Activated T-helper 1 cell treated with anti-CD3 and anti-CD28 coated beads, Interleukin-2, amount 50 U/mL, for 16 hours (primary cell): ENCODE data around the gene OPHN1.
"Not testable (repeated sequence)": the region's sequence is repeated elsewhere in the genome, so short reads cannot be mapped to it uniquely, and the experiment has no call there.

ENCODE experiments used
- DNase-seq, 2 donors: peaks; one replicate each; pipeline ENCODE4 v3.0.0-alpha.2; 2020; ENCODE audit warnings: low read depth in 1 of 2, low spot score in 1 of 2

Gene OPHN1

DNA sequence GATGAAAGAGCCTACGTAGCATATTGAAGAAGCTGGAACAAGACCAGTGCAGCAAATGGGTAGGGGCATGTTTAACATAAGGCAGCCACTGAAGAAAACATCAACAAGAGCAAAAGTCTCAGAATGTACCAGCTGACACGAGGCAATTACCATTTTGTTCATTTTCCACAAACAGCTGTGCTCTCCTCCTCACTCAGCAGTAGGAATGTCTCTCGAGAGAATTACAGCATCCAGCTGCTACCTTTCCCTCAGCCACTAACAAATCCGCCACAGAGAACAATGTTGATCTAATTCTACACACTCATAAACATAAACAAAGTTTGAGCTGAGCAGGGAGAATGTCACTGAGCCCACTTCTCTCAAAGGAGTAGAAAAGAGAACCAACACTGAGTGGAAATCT, 68.0 kb downstream of the OPHN1 start:
- DNase-seq, result no peak

DNA sequence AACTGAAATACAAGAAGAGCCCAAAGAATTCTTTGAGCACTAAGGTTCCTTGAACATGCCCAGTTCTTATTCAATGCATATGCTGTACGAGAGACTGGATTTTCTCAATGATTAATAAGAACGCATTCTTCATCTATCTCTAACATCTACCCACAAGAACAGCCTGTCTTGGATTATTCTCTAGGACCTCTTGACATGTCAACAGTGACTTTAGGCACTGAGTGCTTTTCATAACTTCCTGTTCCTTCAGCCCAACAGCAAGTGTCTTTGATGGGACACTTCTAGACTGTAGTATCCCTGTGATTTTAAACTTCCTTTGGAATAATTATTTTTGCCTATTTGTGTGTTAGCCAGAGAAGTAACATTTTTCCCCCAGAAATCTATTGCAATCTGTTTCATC, 69.3 kb downstream of the OPHN1 start:
- no peak for DNase-seq

GRCh38 chrX:68358679-68359078, 74.6 kb downstream of the OPHN1 start:
- no peak for DNase-seq

DNA sequence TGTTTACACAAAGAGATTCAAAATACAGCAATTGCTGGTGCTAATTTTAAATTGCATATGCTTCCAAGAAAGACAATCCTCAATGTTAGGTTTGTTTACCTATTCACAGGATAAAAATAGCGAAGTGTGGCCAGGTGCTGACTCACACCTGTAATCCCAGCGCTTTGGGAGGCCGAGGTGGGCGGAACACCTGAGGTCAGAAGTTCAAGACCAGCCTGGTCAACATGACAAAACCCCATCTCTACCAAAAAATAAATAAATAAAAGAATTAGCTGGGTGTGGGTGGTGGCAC, 77.7 kb downstream of the OPHN1 start:
- DNase-seq, result no peak

- no peak for DNase-seq
These were observed 78.2 kb downstream of the OPHN1 start for GRCh38 chrX:68354879-68355628.

DNA sequence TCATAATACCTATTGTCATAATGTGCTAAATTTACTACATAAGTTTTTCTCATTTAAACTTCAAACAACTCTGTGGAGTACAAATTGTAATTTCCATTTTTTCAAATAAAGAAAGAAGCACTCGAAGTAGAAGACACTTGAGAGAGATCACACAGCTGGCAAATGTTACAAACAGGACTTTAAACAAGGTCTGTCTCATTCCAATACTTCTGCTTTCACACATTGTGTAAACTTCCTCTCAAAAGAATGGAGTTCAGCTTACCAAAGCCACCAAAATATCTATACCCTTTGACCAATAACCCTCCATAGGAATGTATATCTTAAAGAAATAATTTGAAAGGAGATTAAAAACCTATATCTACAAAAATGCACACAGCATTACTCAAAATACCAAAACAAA, 88.3 kb downstream of the OPHN1 start:
- DNase-seq, result no peak

DNA sequence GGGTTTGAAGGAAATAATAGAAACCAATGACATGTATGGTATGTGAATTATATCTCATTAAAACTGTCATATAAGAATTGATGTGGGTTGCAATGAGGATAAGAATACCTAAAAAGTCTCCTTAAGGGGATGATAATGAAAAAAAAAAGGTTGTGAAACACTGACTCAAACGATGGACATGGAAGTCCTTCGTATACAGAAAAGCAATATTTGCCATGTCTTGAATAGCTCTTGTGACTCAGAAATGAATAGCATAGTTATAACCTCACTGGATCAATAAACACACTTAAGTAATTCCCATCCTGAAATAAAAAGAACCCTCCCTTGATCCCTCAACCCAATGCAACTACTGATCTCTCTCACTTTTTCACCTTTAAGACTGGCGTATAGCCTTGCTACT, 89.7 kb downstream of the OPHN1 start:
- no peak for DNase-seq

GRCh38 chrX:68332201-68332731, 101.0 kb downstream of the OPHN1 start:
- no peak for DNase-seq

DNA sequence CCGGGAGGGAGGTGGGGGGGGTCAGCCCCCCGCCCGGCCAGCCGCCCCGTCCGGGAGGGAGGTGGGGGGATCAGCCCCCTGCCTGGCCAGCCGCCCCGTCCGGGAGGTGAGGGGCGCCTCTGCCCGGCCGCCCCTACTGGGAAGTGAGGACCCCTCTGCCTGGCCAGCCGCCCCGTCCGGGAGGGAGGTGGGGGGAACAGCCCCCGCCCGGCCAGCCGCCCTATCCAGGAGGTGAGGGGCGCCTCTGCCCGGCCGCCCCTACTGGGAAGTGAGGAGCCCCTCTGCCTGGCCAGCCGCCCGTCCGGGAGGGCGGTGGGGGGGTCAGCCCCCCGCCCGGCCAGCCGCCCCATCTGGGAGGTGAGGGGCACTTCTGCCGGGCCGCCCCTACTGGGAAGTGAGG, 106.5 kb downstream of the OPHN1 start:
- not testable (repeated sequence) for DNase-seq

DNA sequence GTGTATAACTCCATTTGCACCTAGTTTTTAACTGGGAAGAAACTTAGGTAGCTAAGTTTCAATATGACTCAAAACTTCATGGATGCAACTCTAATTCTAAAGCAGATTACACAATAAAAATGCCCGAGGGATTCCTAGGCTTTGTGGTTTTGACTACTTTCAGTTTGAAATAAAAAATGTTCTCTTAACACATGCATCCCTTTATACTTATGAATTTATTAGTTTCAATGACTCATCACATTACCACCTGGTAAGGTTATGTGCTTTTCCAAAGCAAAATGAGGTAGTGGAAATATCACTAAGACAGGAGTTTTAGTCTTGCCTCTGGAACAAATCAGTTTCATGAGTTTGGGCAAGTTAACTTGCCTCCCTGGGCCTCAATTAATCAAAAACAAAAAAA, 125.5 kb downstream of the OPHN1 start:
- DNase-seq, result no peak

DNA sequence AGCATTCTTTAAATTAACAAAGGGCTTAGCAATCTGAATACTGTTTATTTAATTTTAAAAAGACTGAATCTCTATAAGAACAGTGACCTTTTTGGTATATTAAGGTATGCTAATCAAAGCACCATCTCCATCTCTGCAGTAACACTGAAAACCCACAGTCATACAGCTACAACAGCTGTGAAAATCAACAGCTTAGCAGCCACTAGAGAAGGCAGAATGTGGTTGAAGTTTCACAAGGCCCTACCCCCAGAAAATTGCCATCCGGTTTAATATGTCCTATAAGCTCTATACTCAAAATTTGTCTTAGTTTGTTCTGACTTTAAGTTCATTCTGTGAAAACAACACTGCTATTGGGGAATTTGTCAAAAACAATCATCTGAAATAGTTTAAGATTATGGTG, 128.7 kb downstream of the OPHN1 start:
- DNase-seq, result no peak

- DNase-seq, result no peak
These were observed 133.4 kb downstream of the OPHN1 start for GRCh38 chrX:68299898-68300297.

DNA sequence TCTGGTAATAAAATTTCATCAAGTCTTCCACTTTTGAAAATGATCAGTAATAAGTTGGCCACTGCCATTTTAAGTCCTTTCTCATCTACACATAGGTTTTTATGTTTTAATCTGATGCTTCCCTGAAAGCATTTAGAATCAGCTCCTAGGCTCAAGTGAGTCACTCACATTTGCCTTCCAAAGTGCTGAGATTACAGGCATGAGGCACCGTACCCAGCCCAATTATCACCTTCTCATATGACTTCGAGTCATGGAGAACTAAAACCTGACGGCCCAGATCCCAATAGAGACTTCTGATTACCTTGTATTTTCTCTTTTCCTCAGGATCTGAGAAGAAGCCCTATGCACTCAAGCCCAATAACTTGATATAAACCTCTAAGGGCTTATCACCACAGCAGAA, 140.8 kb downstream of the OPHN1 start:
- no peak for DNase-seq

GRCh38 chrX:68288127-68288526, 145.2 kb downstream of the OPHN1 start:
- no peak for DNase-seq

- DNase-seq, result no peak
These were observed 145.9 kb downstream of the OPHN1 start for GRCh38 chrX:68287419-68287818.

DNA sequence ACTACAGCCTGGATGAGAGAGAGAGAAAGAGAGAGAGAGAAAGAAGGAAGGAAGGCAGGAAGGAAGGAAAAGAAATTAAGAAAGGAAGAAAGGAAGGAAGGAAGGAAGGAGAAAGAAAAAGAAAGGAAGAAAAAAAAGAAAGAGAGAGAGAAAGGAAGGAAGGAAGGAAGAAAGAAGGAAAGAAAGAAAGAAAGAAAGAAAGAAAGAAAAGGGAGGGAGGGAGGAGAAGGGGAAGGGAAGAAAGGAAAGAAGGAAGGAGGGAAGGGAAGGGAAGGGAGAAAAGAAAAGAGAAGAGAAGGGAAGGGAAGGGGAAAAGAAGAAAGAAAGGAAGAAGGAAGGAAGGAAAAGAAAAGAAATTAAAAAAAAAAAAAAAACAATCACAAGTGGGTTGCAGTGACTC, 146.3 kb downstream of the OPHN1 start:
- no peak for DNase-seq

GRCh38 chrX:68286076-68286475, 147.2 kb downstream of the OPHN1 start:
- DNase-seq, result no peak

- DNase-seq, result no peak
These were observed 148.9 kb downstream of the OPHN1 start for GRCh38 chrX:68284281-68284904.

DNA sequence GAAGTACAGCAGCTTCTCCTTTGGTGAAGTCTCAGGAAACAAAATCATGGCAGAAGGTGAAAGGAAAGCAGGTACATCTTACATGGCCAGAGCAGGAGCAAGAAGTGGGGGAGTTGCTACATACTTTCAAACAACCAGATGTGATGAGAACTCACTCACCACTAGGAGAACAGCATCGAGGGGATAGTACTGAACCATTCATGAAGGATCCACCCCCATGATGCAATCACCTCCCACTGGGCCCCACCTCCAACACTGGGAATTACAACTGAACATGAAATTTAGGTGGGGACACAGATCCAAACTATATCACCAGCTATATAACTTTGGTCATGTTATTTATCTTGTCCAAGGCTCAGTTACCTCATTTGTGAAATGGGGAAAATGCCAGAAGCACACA, 159.4 kb downstream of the OPHN1 start:
- DNase-seq, result no peak

GRCh38 chrX:68264793-68265192, 168.5 kb downstream of the OPHN1 start:
- DNase-seq, result not testable (repeated sequence)

DNA sequence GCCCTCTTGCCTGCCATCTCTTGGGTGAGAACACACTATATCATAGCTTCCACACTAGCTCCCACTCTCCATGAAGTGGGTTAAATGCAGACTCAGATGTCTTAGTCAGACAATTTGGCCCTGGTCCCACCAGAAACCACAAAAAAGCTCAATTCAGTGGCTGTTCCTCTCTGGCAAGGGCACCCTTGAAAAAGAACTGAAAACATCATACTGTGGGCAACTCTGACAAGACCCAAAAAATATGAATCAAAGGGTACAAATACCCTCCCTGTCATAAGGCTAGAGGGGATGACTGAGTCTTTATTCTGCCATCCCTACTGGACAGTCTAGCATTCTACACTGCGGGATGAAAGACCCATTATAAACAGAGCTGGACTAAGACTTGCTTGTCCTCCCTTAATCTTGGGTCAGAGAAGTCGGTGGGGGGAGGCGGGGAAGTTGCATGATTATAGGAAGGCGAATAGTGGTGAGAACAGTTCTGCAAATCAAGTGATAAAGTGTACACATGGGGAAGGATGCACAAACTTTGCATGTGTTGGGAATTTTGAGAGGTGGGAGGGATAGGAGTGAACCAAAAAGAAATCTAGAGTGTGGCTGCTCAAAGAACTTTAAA, 172.1 kb downstream of the OPHN1 start:
- DNase-seq, result no peak

GRCh38 chrX:68256990-68257389, 176.3 kb downstream of the OPHN1 start:
- no peak for DNase-seq
